CD4-positive, alpha-beta T cell treated with Interleukin-6 for 4 hours (primary cell): ENCODE results near the gene HSPA4.
A peak's percentile ranks its signal among the peaks of the same experiment; 100 is the strongest.
"Not testable (repeated sequence)": the region's sequence is repeated elsewhere in the genome, so short reads cannot be mapped to it uniquely, and the experiment has no call there.

ENCODE experiments used
- DNase-seq: peaks from one replicate; pipeline ENCODE4 v3.0.0-alpha.2; 2020; ENCODE audit warnings: mixed read lengths

HSPA4 gene

DNA sequence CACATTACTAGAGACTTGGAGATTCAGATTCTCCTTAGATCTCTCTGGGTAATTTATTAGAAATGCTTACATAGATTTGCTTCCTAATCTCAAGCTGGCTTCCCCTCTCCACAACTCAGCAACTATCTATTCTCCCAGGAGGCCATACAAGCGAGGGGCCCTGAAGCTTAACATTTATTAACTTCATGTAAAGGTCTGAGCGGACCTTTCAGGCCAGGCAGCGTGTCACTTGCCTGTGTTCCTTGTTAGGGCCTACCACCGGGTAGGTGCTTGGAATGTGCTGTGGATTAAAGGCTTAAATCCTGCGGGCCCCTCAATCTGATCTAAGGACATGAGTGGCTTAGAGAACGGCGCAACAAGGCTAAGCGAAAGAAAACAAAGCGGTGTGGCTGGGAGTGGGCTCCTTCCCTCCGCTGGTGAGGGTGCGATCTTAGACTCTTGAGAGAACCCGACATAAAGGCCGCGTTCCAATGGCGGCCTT lies 712 bp upstream of the HSPA4 start:
- DNase-seq = no peak

DNA sequence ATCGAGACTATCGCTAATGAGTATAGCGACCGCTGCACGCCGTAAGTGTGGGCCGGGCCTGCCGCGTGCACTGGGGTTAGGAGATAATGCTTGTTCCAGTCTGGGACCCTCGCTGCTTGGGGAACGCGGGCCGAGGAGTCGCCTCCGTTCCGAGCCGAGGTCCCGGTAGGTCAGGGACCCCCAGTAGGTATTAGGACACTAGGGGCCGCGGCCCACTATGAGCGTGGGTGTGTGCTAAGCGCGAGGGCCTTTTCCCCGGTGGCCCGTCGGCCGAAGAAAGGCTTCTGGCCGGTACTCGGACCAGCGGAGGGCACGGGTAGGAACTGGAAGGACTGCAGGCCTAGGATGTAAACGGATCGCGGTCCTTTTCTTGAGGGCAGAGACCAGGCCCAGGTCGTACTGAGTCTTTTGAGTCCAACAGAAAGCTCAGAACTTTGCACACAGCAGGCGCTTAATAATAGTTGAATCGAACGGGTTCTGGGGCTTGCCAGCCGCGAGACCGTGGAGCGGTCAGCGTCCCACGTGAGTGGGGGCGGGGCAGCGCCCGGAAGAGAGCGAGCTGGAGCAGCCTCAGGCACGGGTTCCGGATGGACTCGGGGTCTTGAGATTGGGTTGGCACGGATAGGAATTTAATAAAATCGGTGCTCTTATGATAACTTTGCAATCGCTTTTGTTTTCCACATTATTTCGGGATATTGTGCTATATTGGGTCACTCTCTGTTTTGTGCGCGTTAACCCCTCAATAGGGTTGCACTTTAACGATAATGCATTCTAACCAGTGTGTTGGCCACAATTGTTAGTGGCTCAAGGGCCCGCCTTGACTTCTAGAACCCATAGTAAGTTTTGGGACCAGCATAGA lies 733 bp downstream of the HSPA4 start:
- peak; percentile 46 for DNase-seq

DNA sequence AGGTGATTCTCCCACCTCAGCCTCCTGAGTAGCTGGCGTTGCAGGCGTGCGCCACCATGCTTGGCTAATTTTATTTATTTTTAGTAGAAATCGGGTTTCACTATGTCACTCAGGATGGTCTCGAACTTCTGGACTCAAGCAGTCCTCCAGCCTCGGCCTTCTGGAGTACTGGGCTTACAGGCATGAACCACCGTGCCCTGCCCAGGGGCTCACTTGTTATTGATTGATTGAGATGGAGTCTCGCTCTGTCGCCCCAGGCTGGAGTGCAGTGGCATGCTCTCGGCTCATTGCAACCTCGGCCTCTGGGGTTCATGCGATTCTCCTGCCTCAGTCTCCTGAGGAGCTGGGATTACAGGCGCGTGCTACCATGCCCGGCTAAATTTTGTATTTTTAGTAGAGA lies 1.6 kb downstream of the HSPA4 start:
- no peak for DNase-seq

DNA sequence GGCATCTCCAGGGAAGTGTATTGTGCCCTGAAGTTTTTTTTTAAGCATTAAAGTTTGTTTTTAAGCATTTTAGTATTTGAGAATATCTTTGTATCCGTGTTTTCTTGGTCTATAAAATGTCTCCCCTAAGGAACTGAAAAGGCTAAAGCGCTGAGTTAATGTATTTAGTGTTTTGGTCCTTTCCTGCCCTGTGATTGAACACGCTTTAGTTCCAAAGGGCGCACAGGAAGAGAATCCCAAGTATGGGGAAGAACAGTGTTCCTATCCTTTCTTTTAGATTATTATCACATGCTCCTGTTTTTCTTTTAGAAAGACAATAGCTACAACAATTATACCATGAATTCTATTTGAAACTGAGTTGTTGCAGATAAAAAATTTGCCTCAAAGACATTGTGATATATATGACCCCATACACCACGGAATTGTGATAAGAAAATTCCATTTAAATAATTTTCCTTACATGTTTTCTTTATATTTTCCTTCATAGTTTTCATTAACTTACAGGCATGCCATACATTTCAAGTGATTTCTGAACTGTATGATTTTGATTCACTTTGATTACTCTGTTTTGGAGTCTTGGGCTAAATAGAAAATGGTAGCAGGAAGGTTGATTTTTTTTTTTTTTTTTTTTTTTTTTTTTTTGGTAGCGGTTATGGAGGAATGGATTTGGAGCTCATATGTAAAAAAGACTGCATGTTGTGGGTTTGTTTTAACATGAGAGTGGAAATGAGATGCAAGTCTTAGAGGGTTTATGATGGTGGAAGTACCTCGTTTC lies 3.1 kb downstream of the HSPA4 start:
- no peak for DNase-seq

DNA sequence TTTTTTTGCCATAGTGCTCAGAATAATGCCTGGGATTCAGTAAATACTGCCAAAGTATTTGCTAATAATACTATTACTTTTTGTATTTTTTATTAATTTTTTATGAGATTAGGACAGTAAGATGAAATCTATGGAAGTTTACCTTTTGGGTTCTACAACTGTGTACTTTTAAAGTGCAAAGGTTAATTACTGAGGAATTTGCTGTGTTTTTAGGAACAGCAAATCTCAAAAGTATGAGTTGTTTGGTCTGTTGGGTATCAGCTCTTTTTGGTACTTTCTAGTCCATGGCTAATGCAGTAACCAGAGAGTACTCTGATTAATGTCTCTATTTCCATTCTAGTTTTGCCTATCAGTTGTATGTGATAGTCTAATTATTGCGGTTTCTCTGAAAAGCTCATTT lies 5.1 kb downstream of the HSPA4 start:
- DNase-seq = no peak

DNA sequence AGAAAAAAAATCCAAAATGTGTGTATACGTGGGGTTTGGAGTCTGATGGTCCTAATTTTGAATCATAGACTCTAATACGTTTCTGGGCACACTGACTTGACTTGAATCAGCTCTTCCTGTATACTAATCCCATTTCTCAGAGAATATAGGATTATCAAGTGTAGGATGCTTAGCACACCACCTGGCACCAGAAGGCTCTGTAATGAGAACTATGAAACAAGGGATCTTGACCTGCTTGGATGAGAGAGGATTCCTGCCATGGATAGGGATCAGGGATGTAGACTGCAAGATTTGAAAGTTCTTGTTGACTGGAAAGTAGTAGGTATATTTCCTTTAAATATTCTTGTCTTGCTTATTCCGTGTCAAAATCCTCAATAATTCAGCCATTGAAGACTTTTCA lies 7.8 kb downstream of the HSPA4 start:
- no peak for DNase-seq

DNA sequence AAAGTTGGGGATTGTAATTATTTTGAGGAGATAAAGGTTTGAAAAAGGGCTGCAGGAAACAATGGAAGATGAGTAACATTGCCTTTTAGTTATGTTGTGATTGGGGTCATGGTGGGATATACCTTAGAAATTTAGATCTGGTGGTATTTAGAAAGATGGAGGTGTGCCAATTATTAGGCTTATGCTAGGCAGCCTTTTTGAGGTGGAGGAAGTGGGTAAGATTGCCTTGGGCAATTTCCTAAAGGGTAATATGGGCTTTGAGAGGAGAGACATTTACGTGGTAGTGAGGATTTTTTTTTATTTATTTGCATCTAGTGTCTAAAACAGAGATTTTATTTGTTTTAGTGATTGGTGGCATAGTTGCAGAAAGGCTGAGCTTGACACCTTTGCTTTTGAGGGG lies 10.5 kb downstream of the HSPA4 start:
- no peak for DNase-seq

DNA sequence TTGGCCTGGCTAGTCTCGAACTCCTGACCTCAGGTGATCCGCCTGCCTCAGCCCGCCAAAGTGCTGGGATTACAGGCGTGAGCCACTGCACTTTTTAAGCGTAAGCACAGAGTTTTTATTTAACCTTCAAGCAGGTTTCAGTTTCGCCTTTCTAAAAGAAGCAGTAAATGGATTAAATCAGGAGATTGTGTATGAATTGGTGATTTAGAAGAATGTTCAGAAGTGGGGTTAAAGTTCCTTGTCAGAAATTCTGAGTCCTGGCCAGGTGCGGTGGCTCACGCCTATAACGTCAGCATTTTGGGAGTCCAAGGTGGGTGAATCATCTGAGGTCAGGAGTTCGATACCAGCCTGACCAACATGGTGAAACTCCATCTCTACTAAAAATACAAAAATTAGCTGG lies 12.2 kb downstream of the HSPA4 start:
- no peak for DNase-seq

DNA sequence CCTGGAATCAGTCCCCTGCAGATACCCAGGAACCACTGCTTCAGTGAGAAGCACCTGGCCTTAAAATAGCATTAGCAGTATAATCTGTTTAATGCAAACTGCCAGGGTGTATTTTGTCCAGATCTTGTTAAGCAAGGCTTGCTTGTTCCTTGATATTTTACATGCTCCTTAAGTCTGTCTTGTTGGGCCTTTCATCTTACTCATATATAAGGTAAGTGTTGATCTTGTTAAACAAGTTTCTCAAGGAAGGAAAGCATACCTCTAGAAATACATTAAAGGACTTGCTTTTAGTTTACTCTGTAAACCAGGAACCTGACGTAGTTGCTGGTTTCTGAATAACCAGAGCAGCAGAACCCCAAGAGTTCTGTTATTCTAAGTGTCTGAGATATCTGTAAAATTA lies 13.7 kb downstream of the HSPA4 start:
- no peak for DNase-seq

DNA sequence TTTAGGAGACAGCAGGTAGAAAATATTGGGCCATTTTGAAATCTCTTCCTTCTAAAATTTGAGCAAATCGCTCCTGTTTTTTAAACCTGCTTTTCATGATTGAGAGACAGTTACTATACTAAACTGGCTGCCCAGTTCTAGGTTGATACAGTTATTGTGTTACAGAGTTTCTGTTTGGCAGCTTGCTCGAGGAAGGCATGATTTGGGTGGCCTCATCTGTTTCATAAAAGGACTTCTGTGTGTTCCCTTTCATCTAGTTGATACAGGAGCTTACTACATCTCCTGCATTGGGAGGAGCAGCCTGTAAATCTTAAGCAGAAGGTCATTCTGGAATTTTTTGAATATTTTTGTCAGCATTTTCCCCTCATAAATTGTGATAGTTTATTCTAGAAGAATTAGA lies 14.2 kb downstream of the HSPA4 start:
- DNase-seq = no peak

DNA sequence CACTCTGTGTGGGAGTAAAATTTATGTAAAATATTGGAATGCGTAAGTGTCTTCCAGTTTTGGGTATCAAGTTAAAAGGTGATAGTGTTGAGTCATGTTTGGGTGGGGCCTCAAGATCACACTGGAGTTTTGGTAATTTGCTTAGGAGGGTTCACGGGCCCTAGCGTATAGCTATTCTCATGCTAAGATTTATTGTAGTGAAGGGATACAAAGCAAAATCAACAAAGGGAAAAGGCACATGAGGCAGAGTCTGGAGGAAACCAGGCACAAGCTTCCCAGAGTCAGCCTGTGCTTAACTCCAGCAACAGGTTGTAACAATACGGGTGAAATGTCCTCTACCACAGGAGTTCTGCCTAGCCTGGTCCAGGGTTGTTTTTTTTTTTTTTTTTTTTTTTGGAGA lies 20.2 kb downstream of the HSPA4 start:
- DNase-seq = no peak

DNA sequence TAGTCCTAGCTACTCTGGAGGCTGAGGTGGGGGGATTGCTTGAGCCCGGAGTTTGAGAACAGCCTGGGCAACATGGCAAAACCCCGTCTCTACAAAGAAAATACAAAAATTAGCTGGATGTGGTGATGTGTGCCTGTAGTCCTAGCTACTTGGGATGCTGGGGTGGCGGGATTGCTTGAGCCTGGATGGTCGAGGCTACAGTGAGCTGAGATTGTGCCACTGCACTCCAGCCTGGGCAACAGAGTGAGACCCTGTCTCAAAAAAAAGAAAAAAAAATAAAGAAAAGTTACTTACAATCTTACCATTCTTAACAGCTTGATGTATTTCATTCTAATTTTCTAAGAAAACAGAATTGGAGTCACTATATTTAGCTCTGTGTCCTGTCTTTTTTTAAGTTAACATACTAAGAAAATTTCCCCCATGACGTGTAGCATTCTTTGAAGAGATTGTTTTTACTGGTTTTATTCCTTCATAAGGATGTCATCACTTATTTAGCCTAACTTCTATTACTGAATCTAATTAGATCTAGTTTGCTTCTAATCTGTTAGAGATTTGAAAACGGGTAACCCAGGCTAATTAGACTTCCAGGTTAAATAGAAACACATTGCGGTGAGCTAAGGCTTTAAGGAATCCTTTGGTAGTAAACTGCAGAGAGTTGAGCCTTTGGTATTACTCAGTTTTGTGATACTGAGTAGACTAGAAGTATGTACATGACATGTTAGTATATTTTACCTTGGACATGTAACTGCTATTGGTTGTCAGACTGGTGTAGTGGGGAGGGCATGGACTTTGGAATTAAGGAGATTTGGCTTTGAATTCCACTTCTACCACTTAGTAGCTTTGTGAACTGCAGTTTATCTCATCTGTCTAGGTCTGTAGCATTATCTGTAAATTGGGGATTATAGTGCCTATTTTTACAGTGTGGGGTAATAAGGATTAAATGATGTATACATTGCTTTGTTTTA lies 24.0 kb downstream of the HSPA4 start:
- DNase-seq = no peak

DNA sequence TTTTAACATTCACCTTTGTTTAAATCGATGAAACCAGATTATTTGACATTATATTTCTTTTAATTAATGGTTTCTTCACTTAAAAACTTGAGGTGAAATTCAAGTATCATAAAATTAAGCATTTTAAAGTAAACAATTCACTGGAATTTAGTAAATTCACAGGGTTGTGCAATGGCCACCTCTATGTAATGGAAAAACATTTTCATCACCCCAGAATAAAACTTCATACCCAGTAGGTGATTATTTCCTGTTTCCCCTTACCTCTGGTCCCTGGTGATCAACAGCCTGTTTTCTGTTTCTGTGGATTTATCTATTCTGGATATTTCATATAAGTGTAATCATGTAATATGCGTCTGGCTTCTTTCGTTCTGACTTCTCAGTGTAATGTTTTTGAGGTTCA lies 27.2 kb downstream of the HSPA4 start:
- DNase-seq = no peak

DNA sequence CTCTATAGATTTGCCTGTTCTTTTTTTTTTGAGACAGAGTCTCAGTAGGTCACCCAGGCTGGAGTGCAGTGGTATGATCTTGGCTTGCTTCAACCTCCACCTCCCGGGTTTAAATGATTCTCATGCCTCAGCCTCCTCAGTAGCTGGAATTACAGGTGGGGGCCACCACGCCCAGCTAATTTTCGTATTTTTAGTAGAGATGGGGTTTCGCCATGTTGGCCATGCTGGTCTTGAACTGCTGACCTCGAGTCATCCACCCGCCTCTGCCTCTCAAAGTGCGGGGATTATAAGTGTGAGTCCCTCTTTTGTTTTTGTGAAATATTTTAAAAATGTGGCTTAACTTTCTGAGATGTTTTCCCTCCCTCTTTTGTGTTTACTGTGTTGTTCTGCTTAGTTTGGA lies 29.2 kb downstream of the HSPA4 start:
- DNase-seq = no peak

DNA sequence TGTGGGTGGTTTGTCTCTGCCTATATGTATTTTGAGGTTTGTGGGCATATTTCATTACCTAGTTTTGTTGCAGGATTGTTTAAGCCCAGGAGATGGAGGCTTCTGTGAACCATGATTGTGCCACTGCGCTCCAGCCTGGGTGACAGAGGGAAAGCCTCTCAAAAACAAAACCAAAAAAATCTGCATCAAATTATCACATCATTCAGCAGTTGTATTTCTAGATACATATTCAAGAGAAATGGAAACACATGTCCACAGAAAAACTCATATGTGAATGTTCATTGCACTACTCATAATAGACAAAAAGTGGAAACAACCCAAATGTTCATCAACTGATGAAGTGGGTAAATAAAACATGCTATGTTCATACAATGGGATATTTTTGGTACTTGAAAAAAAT lies 29.9 kb downstream of the HSPA4 start:
- DNase-seq = no peak

DNA sequence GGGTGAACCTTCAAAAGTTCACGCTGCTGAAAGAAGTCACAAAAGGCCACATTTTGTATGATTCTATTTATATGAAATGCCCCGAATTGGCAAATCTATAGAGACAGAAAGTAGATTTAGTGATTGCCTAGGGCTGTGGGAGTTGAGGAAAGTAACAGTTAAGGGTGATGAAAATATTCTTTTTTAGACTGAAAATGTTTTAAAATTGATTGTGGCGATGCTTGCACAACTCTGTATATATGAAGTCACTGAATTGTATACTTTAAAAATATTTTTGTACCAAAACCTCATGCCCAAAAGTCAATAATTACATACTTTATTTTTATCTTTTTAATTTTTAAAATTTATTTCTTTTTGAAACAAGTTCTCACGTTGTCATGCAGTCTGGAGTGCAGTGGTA lies 30.3 kb downstream of the HSPA4 start:
- DNase-seq = no peak

DNA sequence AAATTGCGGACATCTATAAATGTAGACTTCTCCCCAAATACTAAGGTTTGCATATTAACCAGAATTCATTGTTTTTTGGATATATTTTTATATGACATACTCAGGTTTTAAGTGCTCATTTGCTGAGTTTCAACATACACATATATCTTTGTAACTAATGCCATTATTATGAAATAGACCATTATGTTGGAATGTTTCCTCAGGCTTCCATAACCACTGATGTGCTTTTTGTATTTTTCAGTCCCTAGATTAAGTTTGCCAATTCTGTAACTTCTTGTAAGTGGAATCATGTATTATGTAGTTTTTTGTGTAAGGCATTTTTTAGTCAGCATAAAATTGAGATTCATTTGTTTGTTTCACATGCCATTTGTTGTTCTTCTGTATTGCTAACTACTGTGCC lies 32.1 kb downstream of the HSPA4 start:
- DNase-seq = no peak

DNA sequence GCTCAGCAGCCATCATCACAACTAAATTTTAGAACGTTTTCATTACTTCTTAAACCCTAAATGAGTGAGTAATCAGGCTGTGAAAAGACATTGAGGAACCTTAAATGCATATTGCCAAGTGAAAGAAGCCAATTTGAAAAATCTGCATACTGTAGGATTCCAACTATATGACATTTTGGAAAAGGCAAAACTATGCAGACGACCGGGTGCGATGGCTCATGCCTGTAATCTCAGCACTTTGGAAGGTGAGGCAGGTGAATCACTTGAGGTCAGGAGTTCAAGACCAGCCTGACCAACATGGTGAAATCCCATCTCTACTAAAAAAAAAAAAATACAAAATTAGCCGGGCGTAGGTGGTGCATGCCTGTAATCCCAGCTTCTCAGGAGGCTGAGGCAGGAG lies 33.4 kb downstream of the HSPA4 start:
- not testable (repeated sequence) for DNase-seq

DNA sequence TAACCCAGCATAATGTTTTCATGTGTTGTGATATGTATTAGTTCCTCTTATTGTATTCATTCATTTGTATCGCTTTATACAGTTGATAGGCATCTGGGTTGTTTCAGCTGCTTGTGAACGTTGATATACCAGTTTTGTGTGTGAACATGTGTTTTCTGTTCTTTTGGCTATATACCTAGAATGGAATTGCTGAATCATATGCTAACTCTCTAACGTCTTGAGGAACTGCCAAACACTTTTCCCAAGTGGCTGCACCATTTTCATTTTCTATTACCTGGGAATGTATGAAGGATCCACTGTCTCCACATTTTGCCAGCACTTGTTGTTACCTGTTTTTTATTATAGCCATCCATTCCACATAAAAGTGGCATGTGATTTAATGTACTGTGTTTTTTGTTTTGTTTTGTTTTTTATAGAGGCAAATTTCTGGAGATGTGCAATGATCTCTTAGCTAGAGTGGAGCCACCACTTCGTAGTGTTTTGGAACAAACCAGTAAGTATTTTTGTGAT lies 34.6 kb downstream of the HSPA4 start:
- DNase-seq = no peak

DNA sequence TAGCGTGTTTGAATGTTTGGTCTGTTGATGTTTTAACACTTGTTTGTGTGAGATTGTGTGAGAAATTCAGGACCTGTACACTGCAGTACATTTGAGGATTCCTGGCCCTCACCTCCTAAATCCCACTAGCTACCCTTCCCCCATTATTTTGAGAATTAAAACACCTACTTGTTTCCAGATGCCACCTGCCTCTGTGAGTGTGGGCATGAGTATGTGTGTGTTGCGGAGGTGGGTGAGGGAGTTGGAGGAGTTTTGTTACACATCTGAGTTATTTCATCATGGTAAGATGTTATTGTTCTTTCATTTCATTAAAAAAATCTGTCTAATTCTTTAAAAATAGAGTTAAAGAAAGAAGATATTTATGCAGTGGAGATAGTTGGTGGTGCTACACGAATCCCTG lies 36.3 kb downstream of the HSPA4 start:
- no peak for DNase-seq

DNA sequence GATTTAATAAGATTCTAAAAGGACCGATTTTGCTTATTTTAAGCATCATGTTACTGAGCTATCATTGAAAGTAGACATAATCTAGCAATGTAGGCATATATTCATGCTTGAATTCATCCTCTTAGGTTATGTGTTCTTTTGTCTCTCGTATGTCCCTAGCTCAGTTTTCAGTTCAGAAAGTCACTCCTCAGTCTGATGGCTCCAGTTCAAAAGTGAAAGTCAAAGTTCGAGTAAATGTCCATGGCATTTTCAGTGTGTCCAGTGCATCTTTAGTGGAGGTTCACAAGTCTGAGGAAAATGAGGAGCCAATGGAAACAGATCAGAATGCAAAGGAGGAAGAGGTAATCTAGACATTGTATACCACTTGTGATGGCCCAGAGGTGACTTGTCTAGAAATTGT lies 39.2 kb downstream of the HSPA4 start:
- DNase-seq = no peak

DNA sequence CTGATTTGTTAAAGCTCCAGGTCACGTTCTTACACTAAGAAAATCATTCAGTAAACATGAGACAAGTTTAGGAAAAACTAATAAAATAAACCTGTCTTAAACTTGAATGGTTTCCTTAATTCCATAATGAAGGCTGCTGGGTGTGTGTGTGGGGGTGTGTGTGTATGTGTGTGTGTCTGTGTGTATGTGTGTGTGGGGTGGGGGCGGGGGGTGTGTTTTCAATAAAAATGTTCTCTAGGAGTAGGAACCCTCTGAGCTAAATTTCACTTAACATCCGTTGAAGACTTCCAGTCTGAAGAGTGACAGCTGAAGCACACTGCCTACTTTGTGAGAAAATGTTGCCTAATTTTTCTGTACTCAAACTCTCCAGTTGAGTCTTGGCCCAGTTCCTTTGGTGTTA lies 54.5 kb downstream of the HSPA4 start:
- no peak for DNase-seq
